IMR-90 (cell line): ENCODE results near the gene FCHSD2. TPM values are rescaled to one million over a fixed set of nuclear protein-coding genes. Genes with fewer than 3 reads are reported as not detected.

Source experiments
- ATAC-seq: fragments of 200-7000 bp; cut with Tn5 transposase; 2 replicates; pipeline ENCODE4 v1.9.1; 2020; ENCODE audit warnings: low read depth, mild to moderate bottlenecking, moderate library complexity
- BruUV-seq: library from RNA; stranded (reverse); fragments of 400-500 nt; replicated peaks from 2 replicates; lab custom pipeline; 2021; lab: Mats Ljungman, UMichigan
- CTCF ChIA-PET: fragments of 300-600 bp; formaldehyde crosslinking; extraction: SDS; loops from one replicate; lab custom pipeline; 2021; ENCODE audit warnings: antibody characterized with exemption; lab: Yijun Ruan, JAX
- POLR2A ChIA-PET: fragments of 300-600 bp; sonication (Branson Sonifier 250); formaldehyde crosslinking; loops from one replicate; lab custom pipeline; 2022; ENCODE audit warnings: antibody characterized with exemption; ENCODE audit not compliant: unreplicated experiment; lab: Charles Lee
- DNase-seq: peaks from one replicate; pipeline ENCODE4 v3.0.0; 2013
- H2AFZ ChIP-seq: replicated peaks from 2 replicates; pipeline ENCODE3; 2013; ENCODE audit warnings: low read length, mild to moderate bottlenecking; ENCODE audit not compliant: poor library complexity
- H2AK5ac ChIP-seq: 2 replicates; pipeline ENCODE4 v1.6.1; 2013; ENCODE audit warnings: low read depth, low read length, inconsistent platforms
- H2AK9ac ChIP-seq: replicated peaks from 2 replicates; pipeline ENCODE3; 2013; ENCODE audit warnings: mild to moderate bottlenecking, low read depth, low read length, moderate library complexity; ENCODE audit not compliant: poor library complexity
- H2BK120ac ChIP-seq: 2 replicates; pipeline ENCODE4 v1.6.1; 2013; ENCODE audit warnings: low read depth, low read length, inconsistent platforms
- H2BK15ac ChIP-seq: 3 replicates; pipeline ENCODE4 v1.6.1; 2013; ENCODE audit warnings: low read depth, low read length, inconsistent platforms
- H2BK20ac ChIP-seq: 2 replicates; pipeline ENCODE4 v1.6.1; 2013; ENCODE audit warnings: low read depth, mild to moderate bottlenecking, inconsistent platforms, low read length, moderate library complexity
- H2BK5ac ChIP-seq: 2 replicates; pipeline ENCODE4 v1.6.1; 2013; ENCODE audit warnings: mild to moderate bottlenecking, low read depth, low read length, inconsistent platforms; ENCODE audit not compliant: poor library complexity, severe bottlenecking
- H3K14ac ChIP-seq: replicated peaks from 2 replicates; pipeline ENCODE4 v1.6.1; 2013; ENCODE audit warnings: low read depth, low read length, inconsistent platforms
- H3K18ac ChIP-seq: 2 replicates; pipeline ENCODE4 v1.6.1; 2013; ENCODE audit warnings: low read depth, low read length, control low read depth
- H3K23ac ChIP-seq: 2 replicates; pipeline ENCODE4 v1.6.1; 2013; ENCODE audit warnings: low read depth, low read length, inconsistent platforms
- H3K27ac ChIP-seq: 2 replicates; pipeline ENCODE4 v1.5.1; 2013; ENCODE audit warnings: mild to moderate bottlenecking, control low read depth, low read length; ENCODE audit not compliant: insufficient read depth
- H3K27me3 ChIP-seq: 2 replicates; pipeline ENCODE4 v1.6.1; 2013; ENCODE audit warnings: low read length; ENCODE audit not compliant: control insufficient read depth, insufficient read depth
- H3K36me3 ChIP-seq: 2 replicates; pipeline ENCODE4 v1.6.1; 2013; ENCODE audit warnings: low read length, mixed read lengths; ENCODE audit not compliant: control insufficient read depth, insufficient read depth
- H3K4ac ChIP-seq: 2 replicates; pipeline ENCODE4 v1.6.1; 2013; ENCODE audit warnings: low read depth, low read length, inconsistent platforms
- H3K4me1 ChIP-seq: 2 replicates; pipeline ENCODE4 v1.6.1; 2013; ENCODE audit warnings: low read length, mixed read lengths; ENCODE audit not compliant: control insufficient read depth, insufficient read depth
- H3K4me2 ChIP-seq: 2 replicates; pipeline ENCODE4 v1.6.1; 2013; ENCODE audit warnings: low read depth, mild to moderate bottlenecking, control low read depth, low read length, moderate library complexity
- H3K4me3 ChIP-seq: 2 replicates; pipeline ENCODE4 v1.5.1; 2013; ENCODE audit warnings: low read depth, mild to moderate bottlenecking, control low read depth, low read length, moderate library complexity; ENCODE audit not compliant: insufficient read depth
- H3K56ac ChIP-seq: 2 replicates; pipeline ENCODE4 v1.6.1; 2013; ENCODE audit warnings: low read length, inconsistent platforms; ENCODE audit not compliant: insufficient read depth; ENCODE audit errors: extremely low read depth
- H3K79me1 ChIP-seq, 2 experiments: 2 replicates each; pipeline ENCODE4 v1.6.1; 2013; ENCODE audit warnings: low read length in 2 of 2, inconsistent platforms in 1 of 2, low read depth in 1 of 2
- H3K9ac ChIP-seq: 2 replicates; pipeline ENCODE4 v1.6.1; 2013; ENCODE audit warnings: low read depth, low read length, control low read depth
- H3K9me1 ChIP-seq: 2 replicates; pipeline ENCODE4 v1.6.1; 2013; ENCODE audit warnings: low read length, inconsistent platforms; ENCODE audit not compliant: insufficient read depth
- H3K9me3 ChIP-seq: 2 replicates; pipeline ENCODE4 v1.6.1; 2013; ENCODE audit warnings: low read length; ENCODE audit not compliant: control insufficient read depth, insufficient read depth
- H4K20me1 ChIP-seq: 2 replicates; pipeline ENCODE4 v1.6.1; 2013; ENCODE audit warnings: low read length, inconsistent platforms; ENCODE audit not compliant: insufficient read depth
- H4K5ac ChIP-seq: 2 replicates; pipeline ENCODE4 v1.6.1; 2013; ENCODE audit warnings: mild to moderate bottlenecking, low read depth, low read length, control low read depth
- H4K8ac ChIP-seq, 2 experiments: 2 replicates each; pipeline ENCODE4 v1.6.1; 2013; ENCODE audit warnings: low read depth in 2 of 2, low read length in 2 of 2, control low read depth in 1 of 2, inconsistent platforms in 1 of 2
- H4K91ac ChIP-seq: 2 replicates; pipeline ENCODE4 v1.6.1; 2013; ENCODE audit warnings: low read depth, low read length, inconsistent platforms; ENCODE audit not compliant: insufficient read depth
- BHLHE40 ChIP-seq: fragments of 150-350 bp; IDR thresholded peaks from 2 replicates; pipeline ENCODE4 v1.6.1; 2016; ENCODE audit warnings: mild to moderate bottlenecking, low read depth, low read length
- CEBPB ChIP-seq: IDR thresholded peaks from 2 replicates; pipeline ENCODE4 v1.6.1; 2012; ENCODE audit warnings: low read depth, low read length, improper control_type of control experiment
- CHD1 ChIP-seq: IDR thresholded peaks from 2 replicates; pipeline ENCODE4 v1.6.1; 2012; ENCODE audit warnings: low read depth, low read length, improper control_type of control experiment
- CTCF ChIP-seq: conservative IDR thresholded peaks from 2 replicates; pipeline ENCODE4 v1.5.1; 2012; ENCODE audit warnings: mild to moderate bottlenecking, low read depth, low read length, improper control_type of control experiment
- ELK1 ChIP-seq: fragments of 150-350 bp; IDR thresholded peaks from 2 replicates; pipeline ENCODE4 v1.6.1; 2016; ENCODE audit warnings: low read depth, mild to moderate bottlenecking, low read length, moderate library complexity, borderline replicate concordance
- FOS ChIP-seq: fragments of 150-350 bp; IDR thresholded peaks from 2 replicates; pipeline ENCODE4 v1.6.1; 2016; ENCODE audit warnings: low read depth, low read length
- MAFK ChIP-seq: IDR thresholded peaks from 2 replicates; pipeline ENCODE4 v1.6.1; 2012; ENCODE audit warnings: low read depth, low read length, improper control_type of control experiment
- MAZ ChIP-seq: IDR thresholded peaks from 2 replicates; pipeline ENCODE4 v1.6.1; 2012; ENCODE audit warnings: low read depth, mild to moderate bottlenecking, low read length, improper control_type of control experiment, moderate library complexity, borderline replicate concordance
- MXI1 ChIP-seq: IDR thresholded peaks from 2 replicates; pipeline ENCODE4 v1.6.1; 2012; ENCODE audit warnings: low read depth, mild to moderate bottlenecking, low read length, moderate library complexity, borderline replicate concordance
- NFE2L2 ChIP-seq: fragments of 150-350 bp; IDR thresholded peaks from 2 replicates; pipeline ENCODE4 v1.6.1; 2016; ENCODE audit warnings: low read depth, mild to moderate bottlenecking, low read length
- POLR2A ChIP-seq: IDR thresholded peaks from 2 replicates; pipeline ENCODE4 v1.6.1; 2012; ENCODE audit warnings: mild to moderate bottlenecking, low read depth, low read length
- RAD21 ChIP-seq: IDR thresholded peaks from 2 replicates; pipeline ENCODE4 v1.6.1; 2012; ENCODE audit warnings: low read length, improper control_type of control experiment
- RCOR1 ChIP-seq: IDR thresholded peaks from 2 replicates; pipeline ENCODE4 v1.6.1; 2012; ENCODE audit warnings: mild to moderate bottlenecking, low read length, improper control_type of control experiment; ENCODE audit not compliant: insufficient replicate concordance
- RFX5 ChIP-seq: IDR thresholded peaks from 2 replicates; pipeline ENCODE4 v1.8.0; 2012; ENCODE audit warnings: low read depth, mild to moderate bottlenecking, low read length, moderate library complexity
- SMC3 ChIP-seq: fragments of 150-350 bp; IDR thresholded peaks from 2 replicates; pipeline ENCODE4 v1.6.1; 2016; ENCODE audit warnings: low read depth, mild to moderate bottlenecking, antibody characterized with exemption, low read length, moderate library complexity
- USF2 ChIP-seq: fragments of 150-350 bp; IDR thresholded peaks from 2 replicates; pipeline ENCODE4 v1.6.1; 2017; ENCODE audit warnings: mild to moderate bottlenecking, antibody characterized with exemption, low read length, low read depth
- WGBS, 2 experiments: methylation state at CpG; one replicate each; pipeline versions ENCODE4 v1.1.5 to v1.1.7; 2013; ENCODE audit warnings: missing lambda C conversion rate in 2 of 2; ENCODE audit not compliant: insufficient read length in 1 of 2; ENCODE audit errors: extremely low coverage in 2 of 2; 5-methylcytosine and 5-hydroxymethylcytosine counted together
- dilution Hi-C: fragments of 300-500 bp; cut with HindIII; formaldehyde crosslinking; loops from one replicate; pipeline ENCODE4 v1.14.3; 2018; ENCODE audit warnings: low sequenced_read_pairs; ENCODE audit not compliant: unreplicated experiment
- in situ Hi-C: fragments of 300-500 bp; cut with MboI; formaldehyde crosslinking; loops from 3 replicates; pipeline ENCODE4 v1.14.3; 2019; ENCODE audit warnings: low sequenced_read_pairs, inconsistent platforms, mixed read lengths
- intact Hi-C: fragments of 100-400 bp; cut with micrococcal nuclease; formaldehyde crosslinking; loops from 2 replicates; pipeline ENCODE4 v1.10.0; 2022
- polyA plus RNA-seq, 3 experiments: library from polyadenylated mRNA; depleted of rRNA; stranded (reverse); fragments of >200 nt; gene quantifications; 2 replicates each; pipeline ENCODE4 v1.2.3, GENCODE V29; 2012; ENCODE audit warnings: low replicate concordance in 1 of 3
- total RNA-seq: library from RNA; depleted of rRNA; stranded (reverse); fragments of >200 nt; gene quantifications from 2 replicates; pipeline ENCODE4 v1.2.3, GENCODE V29; 2012

Gene FCHSD2
- total and polyA plus RNA-seq, 2 of the 4 experiments (the other 2 are of a cell fraction): 5.9 to 18.7 TPM

GRCh38 chr11:72788241-72788640, 353.9 kb downstream of the FCHSD2 start:
- no peak overlapping the region for H3K27ac ChIP-seq
- BruUV-seq: no TSS peak
- peaks cover 14% of the 10 kb centered on the region for H3K9me1 ChIP-seq
- H3K36me3 ChIP-seq: no peaks in the 10 kb centered on the region
- WGBS, 2 experiments: 83% methylated on average over 2 of the region's 7 CpGs; no CpG with 5 or more reads in 1 of the 2 experiments
- H4K91ac ChIP-seq: no peak overlapping the region
- no peak overlapping the region for H3K56ac ChIP-seq
- H2BK20ac ChIP-seq: no peak overlapping the region
- no peak overlapping the region for H2BK15ac ChIP-seq
- ChIA-PET POLR2A (interaction anchor here (0.7 kb wide), 1 partner anchor 32 kb away, joined by 4 read pairs; no protein-coding TSS in a partner anchor), CTCF (interaction anchor here (1.1 kb wide), 1 partner anchor 15 kb away, joined by 5 read pairs; no protein-coding TSS in a partner anchor)
- peaks cover 0 to 10% of the 10 kb centered on the region in 2 experiments; a peak in 1 of 4 replicates for H3K79me1 ChIP-seq
- H3K4me1 ChIP-seq: peaks cover 11% of the 10 kb centered on the region
- H3K4me3 ChIP-seq: no peak overlapping the region
- DNase-seq: no peak
- no peaks in the 10 kb centered on the region for H3K27me3 ChIP-seq
- no peak overlapping the region for H2BK120ac ChIP-seq
- peak overlapping the region; percentile 24; the same call in 1 of the 2 replicates for H2AK5ac ChIP-seq
- no peak overlapping the region for H3K4me2 ChIP-seq
- H3K9ac ChIP-seq: no peak overlapping the region
- H4K8ac ChIP-seq: no peak overlapping the region
- no peak for ATAC-seq
- no peak overlapping the region for H2AK9ac ChIP-seq
- H3K23ac ChIP-seq: no peak overlapping the region
- in situ Hi-C loops (no loop called here), dilution Hi-C loops (no loop called here), intact Hi-C loops (no loop called here)
- H3K4ac ChIP-seq: no peak overlapping the region
- no peak overlapping the region for H3K14ac ChIP-seq
- H3K18ac ChIP-seq: no peak overlapping the region
- H2BK5ac ChIP-seq: no peak overlapping the region
- no peaks in the 10 kb centered on the region for H4K20me1 ChIP-seq
- H2AFZ ChIP-seq: no peak overlapping the region
- no peaks in the 10 kb centered on the region for H3K9me3 ChIP-seq
- H4K5ac ChIP-seq: no peak overlapping the region
- no peak for TF ChIP-seq BHLHE40
- no peak for TF ChIP-seq USF2
- TF ChIP-seq RCOR1: no peak
- no peak for TF ChIP-seq SMC3
- no peak for TF ChIP-seq MXI1
- no peak for TF ChIP-seq MAFK
- no peak for TF ChIP-seq POLR2A
- TF ChIP-seq FOS: no peak
- TF ChIP-seq ELK1: no peak
- TF ChIP-seq CEBPB: no peak
- no peak for TF ChIP-seq CHD1
- TF ChIP-seq RAD21: no peak
- no peak for TF ChIP-seq RFX5
- no peak for TF ChIP-seq NFE2L2
- TF ChIP-seq MAZ: no peak
- TF ChIP-seq CTCF: no peak
